K562 (cell line): ENCODE data around the gene OGT. TPM values are rescaled to one million over a fixed set of nuclear protein-coding genes. Genes with fewer than 3 reads are reported as not detected.

Experiments
- DDX20 ChIP-seq: fragments of 450-650 bp; IDR thresholded peaks from 2 replicates; pipeline ENCODE4 v1.6.1; 2016; ENCODE audit warnings: missing genetic modification characterization, low read depth, mild to moderate bottlenecking, missing compliant biosample characterization, moderate library complexity
- DMBX1 ChIP-seq: fragments of 250-450 bp; sonication (Bioruptor Pico); IDR thresholded peaks from 2 replicates; pipeline ENCODE4 v1.8.0; 2022; ENCODE audit warnings: inconsistent platforms, mild to moderate bottlenecking, moderate library complexity, borderline replicate concordance
- DPF2 ChIP-seq: fragments of 450-650 bp; IDR thresholded peaks from 2 replicates; pipeline ENCODE4 v1.6.1; 2016
- ELF1 ChIP-seq: fragments of 200-800 bp; sonication (Bioruptor generic); IDR thresholded peaks from 2 replicates; pipeline ENCODE4 v1.6.1; 2016; ENCODE audit warnings: missing genetic modification characterization, missing compliant biosample characterization
- HDGF ChIP-seq: fragments of 450-650 bp; IDR thresholded peaks from 2 replicates; pipeline ENCODE4 v1.6.1; 2016
- MAFK ChIP-seq: IDR thresholded peaks from 2 replicates; pipeline ENCODE4 v1.6.1; 2011; ENCODE audit warnings: low read length, improper control_type of control experiment
- MCM7 ChIP-seq, 2 experiments: fragments of 450-650 bp; IDR thresholded peaks; 2 replicates each; pipeline ENCODE4 v1.6.1; 2016 to 2018
- MLX ChIP-seq, 2 experiments: fragments of 450-650 bp in 1 of 2; sonication (generic) in 1 of 2; formaldehyde crosslinking; conservative IDR thresholded peaks; 2 replicates each; pipeline versions ENCODE4 v1.4.0 to v1.8.1; 2020 to 2022; ENCODE audit warnings: mild to moderate bottlenecking in 1 of 2, missing genetic modification reagents in 1 of 2
- NR2C2 ChIP-seq, 2 experiments: fragments of 200-800 bp in 1 of 2; sonication (Bioruptor generic) in 1 of 2; sonication (generic) in 1 of 2; formaldehyde crosslinking in 1 of 2; IDR thresholded peaks; 2 replicates each; pipeline versions ENCODE4 v1.6.1 to v1.8.0; 2016 to 2022; ENCODE audit warnings: mild to moderate bottlenecking in 1 of 2, missing compliant biosample characterization in 1 of 2, missing genetic modification characterization in 1 of 2, missing genetic modification reagents in 1 of 2
- POLR2H ChIP-seq: IDR thresholded peaks from 2 replicates; pipeline ENCODE4 v1.6.1; 2016; ENCODE audit warnings: missing genetic modification characterization, low read depth, mild to moderate bottlenecking, control low read depth, missing compliant biosample characterization, moderate library complexity
- POU5F1 ChIP-seq: fragments of 150-350 bp; IDR thresholded peaks from 2 replicates; pipeline ENCODE4 v1.6.1; 2014; ENCODE audit warnings: borderline replicate concordance, low read length, low read depth, mild to moderate bottlenecking; ENCODE audit not compliant: partially characterized antibody
- PRPF4 ChIP-seq: fragments of 200-400 bp; formaldehyde crosslinking; IDR thresholded peaks from one replicate; pipeline ENCODE4 v1.6.1; 2017; ENCODE audit warnings: low read length, low read depth, mild to moderate bottlenecking; ENCODE audit not compliant: insufficient read depth, poor library complexity, severe bottlenecking
- RFX1 ChIP-seq: fragments of 450-650 bp; IDR thresholded peaks from 2 replicates; pipeline ENCODE4 v1.6.1; 2016; ENCODE audit warnings: mild to moderate bottlenecking, moderate library complexity
- SIX5 ChIP-seq, 2 experiments: IDR thresholded peaks; 2 replicates each; pipeline ENCODE4 v1.6.1; 2011; ENCODE audit warnings: low read length in 2 of 2, borderline replicate concordance in 1 of 2, low read depth in 1 of 2, mild to moderate bottlenecking in 1 of 2, moderate library complexity in 1 of 2; ENCODE audit not compliant: insufficient read depth in 1 of 2
- SRSF9 ChIP-seq: fragments of 200-400 bp; formaldehyde crosslinking; IDR thresholded peaks from 2 replicates; pipeline ENCODE4 v1.6.1; 2017; ENCODE audit warnings: low read depth, low read length, borderline replicate concordance
- TCF7 ChIP-seq: sonication (generic); IDR thresholded peaks from 2 replicates; pipeline ENCODE4 v1.6.1; 2016; ENCODE audit warnings: antibody characterized with exemption, borderline replicate concordance
- TEAD1 ChIP-seq, 2 experiments: fragments of 450-650 bp in 1 of 2; sonication (generic) in 1 of 2; formaldehyde crosslinking; IDR thresholded peaks; 2 replicates each; pipeline versions ENCODE4 v1.4.0 to v1.8.0; 2020 to 2022; ENCODE audit warnings: mild to moderate bottlenecking in 2 of 2, missing genetic modification reagents in 1 of 2
- U2AF1 ChIP-seq: fragments of 200-400 bp; formaldehyde crosslinking; optimal IDR thresholded peaks from 2 replicates; pipeline ENCODE3; 2017; ENCODE audit warnings: mild to moderate bottlenecking, low read depth, low read length, moderate library complexity
- ZC3H8 ChIP-seq: fragments of 450-650 bp; IDR thresholded peaks from 2 replicates; pipeline ENCODE4 v1.6.1; 2017
- ZNF280A ChIP-seq: fragments of 450-650 bp; IDR thresholded peaks from 2 replicates; pipeline ENCODE4 v1.6.1; 2018; ENCODE audit warnings: mild to moderate bottlenecking, low read depth; ENCODE audit not compliant: partially characterized antibody
- ZNF282 ChIP-seq: sonication (generic); formaldehyde crosslinking; IDR thresholded peaks from 2 replicates; pipeline ENCODE4 v1.8.1; 2023; ENCODE audit warnings: missing genetic modification reagents
- ZNF57 ChIP-seq: fragments of 450-650 bp; formaldehyde crosslinking; IDR thresholded peaks from 2 replicates; pipeline ENCODE4 v1.4.0; 2020; ENCODE audit warnings: mild to moderate bottlenecking, moderate library complexity
- polyA plus RNA-seq, 8 experiments: library from polyadenylated mRNA; depleted of rRNA in 4 of 8; stranded (reverse) in 5 of 8; unstranded in 3 of 8; fragments of >200 nt; fragmentation: Nextera tagmentation in 2 of 8; fragmentation: Illumina TruSeq in 1 of 8; extraction: Ambion mirVana in 2 of 8; extraction: Trizol in 1 of 8; gene quantifications; 2 replicates each; pipeline versions ENCODE4 v1.2.1 to v1.2.3, GENCODE V29; 2011 to 2014; ENCODE audit warnings: inconsistent platforms in 1 of 8, missing spikeins in 1 of 8
- total RNA-seq, 7 experiments: library from RNA; depleted of rRNA in 6 of 7; stranded (reverse); fragments of >200 nt in 6 of 7; fragmentation: Illumina TruSeq in 2 of 7; extraction: Trizol in 2 of 7; gene quantifications; 2 replicates each; pipeline versions ENCODE4 v1.2.1 to v1.2.3, GENCODE V29; 2011 to 2021; ENCODE audit warnings: low replicate concordance in 1 of 7
- TF ChIP-seq, protein P1 (sequence below): fragments of 200-400 bp; formaldehyde crosslinking; IDR thresholded peaks from 2 replicates; pipeline ENCODE4 v1.6.1; 2017; ENCODE audit warnings: mild to moderate bottlenecking, low read depth, low read length, moderate library complexity
- TF ChIP-seq, protein P2 (sequence below): fragments of 250-450 bp; sonication (Bioruptor Pico); IDR thresholded peaks from 2 replicates; pipeline ENCODE4 v1.6.1; 2021; ENCODE audit warnings: mild to moderate bottlenecking

The OGT gene
- total and polyA plus RNA-seq, 9 of the 15 experiments (the other 6 are each of a cell fraction or from before 2014, with no cell fraction given): 38.9 to 347 (median 117) TPM

DNA sequence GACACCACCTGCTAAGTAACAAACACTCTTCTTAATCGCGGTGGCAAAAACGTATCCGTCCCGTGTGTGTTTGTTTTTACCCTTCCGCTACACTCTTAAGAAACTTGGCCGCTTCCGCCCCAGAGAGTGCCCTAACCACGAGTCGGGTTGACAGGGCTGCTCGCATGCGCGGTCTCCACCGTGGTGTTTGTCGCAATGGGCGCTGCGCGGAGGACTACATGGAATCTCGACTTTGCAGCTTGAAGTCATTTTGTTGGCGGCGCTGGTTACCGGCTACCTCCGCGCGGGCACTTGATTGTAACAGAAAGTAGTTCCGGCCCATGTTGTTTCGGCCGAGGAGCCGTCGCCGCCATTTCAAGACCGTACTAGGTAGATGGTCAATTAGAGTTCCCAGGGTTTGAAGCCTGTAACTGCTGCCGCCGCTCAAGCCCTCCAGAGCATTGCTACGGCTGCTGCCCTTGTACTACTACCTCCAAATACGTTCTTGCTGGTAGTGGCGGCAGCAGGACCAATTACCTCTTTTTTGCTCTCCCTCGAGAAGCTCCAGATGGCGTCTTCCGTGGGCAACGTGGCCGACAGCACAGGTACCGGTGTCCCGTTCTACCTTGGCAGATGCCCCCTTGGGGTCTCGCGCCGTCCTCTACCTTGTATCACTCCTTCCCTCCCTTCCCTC, at the start of gene OGT (continued):
- TF ChIP-seq, protein P1, sequence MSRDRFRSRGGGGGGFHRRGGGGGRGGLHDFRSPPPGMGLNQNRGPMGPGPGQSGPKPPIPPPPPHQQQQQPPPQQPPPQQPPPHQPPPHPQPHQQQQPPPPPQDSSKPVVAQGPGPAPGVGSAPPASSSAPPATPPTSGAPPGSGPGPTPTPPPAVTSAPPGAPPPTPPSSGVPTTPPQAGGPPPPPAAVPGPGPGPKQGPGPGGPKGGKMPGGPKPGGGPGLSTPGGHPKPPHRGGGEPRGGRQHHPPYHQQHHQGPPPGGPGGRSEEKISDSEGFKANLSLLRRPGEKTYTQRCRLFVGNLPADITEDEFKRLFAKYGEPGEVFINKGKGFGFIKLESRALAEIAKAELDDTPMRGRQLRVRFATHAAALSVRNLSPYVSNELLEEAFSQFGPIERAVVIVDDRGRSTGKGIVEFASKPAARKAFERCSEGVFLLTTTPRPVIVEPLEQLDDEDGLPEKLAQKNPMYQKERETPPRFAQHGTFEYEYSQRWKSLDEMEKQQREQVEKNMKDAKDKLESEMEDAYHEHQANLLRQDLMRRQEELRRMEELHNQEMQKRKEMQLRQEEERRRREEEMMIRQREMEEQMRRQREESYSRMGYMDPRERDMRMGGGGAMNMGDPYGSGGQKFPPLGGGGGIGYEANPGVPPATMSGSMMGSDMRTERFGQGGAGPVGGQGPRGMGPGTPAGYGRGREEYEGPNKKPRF: no peak
- no peak for TF ChIP-seq NR2C2 (CRISPR knock-in tag; IDR thresholded peaks at IDR 0.05)
- TF ChIP-seq NR2C2 (tag; IDR thresholded peaks at IDR 0.05): peak; percentile 59; the same call in 1 of the 2 replicates
- peak; percentile 35; the same call in 1 of the 2 replicates for TF ChIP-seq MAFK
- TF ChIP-seq DMBX1: 0 out of 2 replicates have a peak, but pooled peaks have one; percentile 24
- peak; percentile 63; the same call in 1 of the 2 replicates for TF ChIP-seq TCF7
- TF ChIP-seq PRPF4: no peak
- no peak for TF ChIP-seq MCM7 (IDR thresholded peaks at IDR 0.05)
- no peak for TF ChIP-seq ZNF282
- TF ChIP-seq ELF1: peak; percentile 67
- 0 out of 2 replicates have a peak, but pooled peaks have one; percentile 64 for TF ChIP-seq ZC3H8
- TF ChIP-seq POLR2H (tag): peak; percentile 90
- TF ChIP-seq SRSF9: no peak
- TF ChIP-seq U2AF1: no peak
- TF ChIP-seq SIX5 (IDR thresholded peaks at IDR 0.05; ENCODE audit: borderline replicate concordance in 1 of 2, insufficient read depth in 1 of 2, low read depth in 1 of 2, low read length in 2 of 2): no peak
- TF ChIP-seq MLX (CRISPR knock-in tag; conservative IDR thresholded peaks at IDR 0.05): no peak
- TF ChIP-seq DPF2: no peak
- no peak for TF ChIP-seq ZNF57 (CRISPR knock-in tag)
- TF ChIP-seq, protein P2, sequence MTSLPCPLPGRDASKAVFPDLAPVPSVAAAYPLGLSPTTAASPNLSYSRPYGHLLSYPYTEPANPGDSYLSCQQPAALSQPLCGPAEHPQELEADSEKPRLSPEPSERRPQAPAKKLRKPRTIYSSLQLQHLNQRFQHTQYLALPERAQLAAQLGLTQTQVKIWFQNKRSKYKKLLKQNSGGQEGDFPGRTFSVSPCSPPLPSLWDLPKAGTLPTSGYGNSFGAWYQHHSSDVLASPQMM: no peak
- TF ChIP-seq POU5F1: no peak
- no peak for TF ChIP-seq DDX20 (tag)
- peak; percentile 44 for TF ChIP-seq RFX1
- no peak for TF ChIP-seq HDGF
- TF ChIP-seq TEAD1 (CRISPR knock-in tag; IDR thresholded peaks at IDR 0.05): peak in 1 of 2 experiments; percentile 84; a peak in 2 of 4 replicates
- TF ChIP-seq ZNF280A: no peak
